Measurements from ENCODE around the gene SLCO3A1.
A peak's percentile ranks its signal among the peaks of the same experiment; 100 is the strongest.

Gene SLCO3A1

GRCh38 chr15:92076541-92076940, 223.0 kb downstream of the SLCO3A1 start:
- no peak for DNase-seq

- peak; percentile 43 for DNase-seq
These were observed 224.0 kb downstream of the SLCO3A1 start for GRCh38 chr15:92077353-92078085.

- no peak for DNase-seq
These were observed 224.8 kb downstream of the SLCO3A1 start for GRCh38 chr15:92078270-92078669.

- no peak for DNase-seq
These were observed 225.5 kb downstream of the SLCO3A1 start for GRCh38 chr15:92079047-92079446.

GRCh38 chr15:92079647-92080255, 226.2 kb downstream of the SLCO3A1 start:
- DNase-seq, result no peak

GRCh38 chr15:92082006-92082843, 228.7 kb downstream of the SLCO3A1 start:
- DNase-seq, result peak; percentile 14

- DNase-seq, result no peak
These were observed 229.7 kb downstream of the SLCO3A1 start for GRCh38 chr15:92083190-92083589.

GRCh38 chr15:92087211-92087610, 233.7 kb downstream of the SLCO3A1 start:
- no peak for DNase-seq

- no peak for DNase-seq
These were observed 237.7 kb downstream of the SLCO3A1 start for GRCh38 chr15:92091155-92091734.

- DNase-seq, result no peak
These were observed 239.0 kb downstream of the SLCO3A1 start for GRCh38 chr15:92092289-92093105.

- no peak for DNase-seq
These were observed 242.2 kb downstream of the SLCO3A1 start for GRCh38 chr15:92095693-92096092.

- peak; percentile 12 for DNase-seq
These were observed 244.1 kb downstream of the SLCO3A1 start for GRCh38 chr15:92097474-92098178.

GRCh38 chr15:92098869-92099268, 245.4 kb downstream of the SLCO3A1 start:
- no peak for DNase-seq

GRCh38 chr15:92100301-92100700, 246.8 kb downstream of the SLCO3A1 start:
- no peak for DNase-seq

GRCh38 chr15:92100751-92101150, 247.2 kb downstream of the SLCO3A1 start:
- no peak for DNase-seq

GRCh38 chr15:92101708-92102394, 248.3 kb downstream of the SLCO3A1 start:
- DNase-seq, result no peak

- DNase-seq, result no peak
These were observed 248.9 kb downstream of the SLCO3A1 start for GRCh38 chr15:92102395-92102755.

- no peak for DNase-seq
These were observed 250.6 kb downstream of the SLCO3A1 start for GRCh38 chr15:92104072-92104471.

GRCh38 chr15:92105611-92106010, 252.1 kb downstream of the SLCO3A1 start:
- no peak for DNase-seq

- no peak for DNase-seq
These were observed 254.0 kb downstream of the SLCO3A1 start for GRCh38 chr15:92107510-92107909.

GRCh38 chr15:92109191-92109873, 255.8 kb downstream of the SLCO3A1 start:
- DNase-seq, result no peak
